ENCODE data around the gene PANK4.

- TF ChIP-seq CTCF (IDR thresholded peaks at IDR 0.05) = no peak
- TF ChIP-seq POLR2A (IDR thresholded peaks at IDR 0.05) = no peak
Measured at GRCh38 chr1:2472109-2472508, 54.3 kb downstream of the PANK4 start.
